Sigmoid colon (tissue), 7 donors: ENCODE results near the gene FABP1. TPM values are rescaled to one million over a fixed set of nuclear protein-coding genes. Genes with fewer than 3 reads are reported as not detected.
A peak's percentile ranks its signal among the peaks of the same experiment; 100 is the strongest.

Source experiments
- DNase-seq: peaks from one replicate; pipeline ENCODE4 v3.0.0-alpha.2; 2019
- H3K27ac ChIP-seq, 4 donors: fragments of 200-600 bp; sonication (generic); one replicate each; pipeline ENCODE4 v1.5.1; 2016 to 2019; ENCODE audit warnings: mild to moderate bottlenecking in 1 of 4
- H3K27me3 ChIP-seq, 3 donors: fragments of 200-600 bp; sonication (generic); one replicate each; pipeline ENCODE4 v1.5.1; 2019; ENCODE audit warnings: mild to moderate bottlenecking in 1 of 3
- H3K36me3 ChIP-seq, 4 donors: fragments of 200-600 bp; sonication (generic); one replicate each; pipeline ENCODE4 v1.5.1; 2016 to 2019
- H3K4me1 ChIP-seq, 4 donors: fragments of 200-600 bp; sonication (generic); one replicate each; pipeline ENCODE4 v1.5.1; 2017 to 2019
- H3K4me3 ChIP-seq, 4 donors: fragments of 200-600 bp; sonication (generic); one replicate each; pipeline ENCODE4 v1.5.1; 2017 to 2019; ENCODE audit warnings: mild to moderate bottlenecking in 2 of 4, moderate library complexity in 1 of 4
- H3K9me3 ChIP-seq, 4 donors: fragments of 200-600 bp in 3 of 4; sonication (generic) in 3 of 4; one replicate each; pipeline versions ENCODE4 v1.5.1 to v1.6.1; 2013 to 2019
- CTCF ChIP-seq, 4 experiments: fragments of 450-650 bp in 3 of 4; fragments of 200-600 bp in 1 of 4; IDR thresholded peaks; one replicate each; pipeline ENCODE4 v1.5.1; 2016 to 2019; ENCODE audit warnings: antibody characterized with exemption in 4 of 4, mild to moderate bottlenecking in 3 of 4, moderate library complexity in 2 of 4
- EP300 ChIP-seq, 4 donors: sonication (generic); formaldehyde crosslinking; IDR thresholded peaks; one replicate each; pipeline ENCODE4 v1.6.1; 2017; ENCODE audit warnings: antibody characterized with exemption in 4 of 4
- POLR2A ChIP-seq, 2 donors: fragments of 450-650 bp; IDR thresholded peaks; one replicate each; pipeline ENCODE4 v1.6.1; 2016; ENCODE audit warnings: antibody characterized with exemption in 2 of 2, mild to moderate bottlenecking in 2 of 2, moderate library complexity in 2 of 2
- POLR2AphosphoS5 ChIP-seq, 4 donors: sonication (generic); formaldehyde crosslinking; IDR thresholded peaks; one replicate each; pipeline ENCODE4 v1.6.1; 2017; ENCODE audit warnings: antibody characterized with exemption in 4 of 4
- WGBS, 2 donors: extraction: QIAGEN DNeasy Blood & Tissue Kit; methylation state at CpG; one replicate each; pipeline ENCODE4 v1.1.7; 2013; 5-methylcytosine and 5-hydroxymethylcytosine counted together
- intact Hi-C: fragments of 100-400 bp; cut with DNase I; formaldehyde crosslinking; loops from one replicate; pipeline ENCODE4 v1.15.1; 2023
- polyA plus RNA-seq, 3 donors: library from polyadenylated mRNA; stranded (reverse); fragments of 200-250 nt; gene quantifications; one replicate each; pipeline ENCODE4 v1.2.3, GENCODE V29; 2013
- total RNA-seq, 4 donors: library from RNA; depleted of rRNA; stranded (reverse); fragments of >200 nt; gene quantifications; one replicate each; pipeline ENCODE4 v1.1.0, GENCODE V29; 2016
- donor health status: healthy with polysubstance abuse.
- donor health status: Bipolar disorder and iron deficiency.
- donor health status: healthy.

Gene FABP1
- total and polyA plus RNA-seq, 7 donors, result 5.4 to 26,931 (median 7,940) TPM; not detected in 3

GRCh38 chr2:88171966-88172365, 44.1 kb upstream of the FABP1 start:
- peaks cover 0 to 17% (median 7%) of the 10 kb centered on the region in 4 donors for H3K4me1 ChIP-seq
- 96 to 98% methylated on average over 1 of the region's 1 CpG for WGBS, 2 donors
- peak overlapping the region in 2 of 4 donors; percentile 79 to 84 for H3K27ac ChIP-seq
- DNase-seq, result no peak
- no peaks in the 10 kb centered on the region for H3K9me3 ChIP-seq
- H3K4me3 ChIP-seq, result no peak overlapping the region
- H3K36me3 ChIP-seq, result peaks cover 0 to 15% (median 0%) of the 10 kb centered on the region in 4 donors
- no peaks in the 10 kb centered on the region for H3K27me3 ChIP-seq
- intact Hi-C loops, result no loop called here
- no peak for TF ChIP-seq POLR2AphosphoS5 (IDR thresholded peaks at IDR 0.05)
- TF ChIP-seq POLR2A (IDR thresholded peaks at IDR 0.05), result no peak

GRCh38 chr2:88170472-88170892, 42.6 kb upstream of the FABP1 start:
- intact Hi-C loops, result no loop called here
- DNase-seq, result peak; percentile 67
- peak overlapping the region; percentile 63 to 86 (median 82) for H3K27ac ChIP-seq

GRCh38 chr2:88168386-88168785, 40.5 kb upstream of the FABP1 start:
- Histone ChIP-seq H3K4me3 (no peak overlapping the region), H3K4me1 (peaks cover 0 to 43% (median 18%) of the 10 kb centered on the region in 4 donors), H3K27ac (peak overlapping the region in 3 of 4 donors; percentile 79 to 86 (median 84)), H3K9me3 (no peaks in the 10 kb centered on the region), H3K27me3 (no peaks in the 10 kb centered on the region), H3K36me3 (no peaks in the 10 kb centered on the region)
- 84 to 89% methylated on average over 7 of the region's 7 CpGs for WGBS, 2 donors
- intact Hi-C loops, result loop anchor here (5.0 to 10.0 kb wide), 2 partner anchors 519 to 674 kb away; no protein-coding TSS in a partner anchor
- DNase-seq, result no peak
- TF ChIP-seq CTCF (IDR thresholded peaks at IDR 0.05) (no peak), POLR2A (IDR thresholded peaks at IDR 0.05) (no peak), EP300 (IDR thresholded peaks at IDR 0.05) (no peak), POLR2AphosphoS5 (IDR thresholded peaks at IDR 0.05) (no peak)

More at GRCh38 chr2:88170472-88170892, 42.6 kb upstream of the FABP1 start:
- TF ChIP-seq EP300 (IDR thresholded peaks at IDR 0.05), result no peak
- no peak for TF ChIP-seq POLR2A (IDR thresholded peaks at IDR 0.05)
- no peak for TF ChIP-seq CTCF (IDR thresholded peaks at IDR 0.05)
- no peak for TF ChIP-seq POLR2AphosphoS5 (IDR thresholded peaks at IDR 0.05)
- WGBS, 2 donors, result 4 to 13% methylated on average over 37 of the region's 37 CpGs
- H3K4me3 ChIP-seq, result peak overlapping the region; percentile 53 to 67 (median 58)
- H3K36me3 ChIP-seq, result peaks cover 0 to 10% (median 0%) of the 10 kb centered on the region in 4 donors
- H3K27me3 ChIP-seq, result no peaks in the 10 kb centered on the region
- peaks cover 0 to 32% (median 13%) of the 10 kb centered on the region in 4 donors for H3K4me1 ChIP-seq
- H3K9me3 ChIP-seq, result no peaks in the 10 kb centered on the region

- intact Hi-C loops, result loop anchor here (5.0 to 10.0 kb wide), 2 partner anchors 520 to 673 kb away; no protein-coding TSS in a partner anchor
- Histone ChIP-seq H3K4me3 (no peak overlapping the region), H3K27me3 (no peaks in the 10 kb centered on the region), H3K9me3 (no peaks in the 10 kb centered on the region), H3K4me1 (peaks cover 0 to 43% (median 18%) of the 10 kb centered on the region in 4 donors), H3K27ac (peak overlapping the region in 3 of 4 donors; percentile 79 to 86 (median 84)), H3K36me3 (no peaks in the 10 kb centered on the region)
- TF ChIP-seq EP300 (IDR thresholded peaks at IDR 0.05) (no peak), CTCF (IDR thresholded peaks at IDR 0.05) (no peak), POLR2AphosphoS5 (IDR thresholded peaks at IDR 0.05) (no peak), POLR2A (IDR thresholded peaks at IDR 0.05) (no peak)
- no peak for DNase-seq
- WGBS, 2 donors, result 93 to 94% methylated on average over 2 of the region's 2 CpGs
Observed at GRCh38 chr2:88167740-88168139, 39.9 kb upstream of the FABP1 start.

- WGBS, 2 donors, result 0 to 48% methylated on average over 1 of the region's 1 CpG
- no peak overlapping the region for H3K4me3 ChIP-seq
- peaks cover 0 to 36% (median 14%) of the 10 kb centered on the region in 4 donors for H3K4me1 ChIP-seq
- no peak for DNase-seq
- H3K36me3 ChIP-seq, result no peaks in the 10 kb centered on the region
- intact Hi-C loops, result loop anchor here (5.0 to 10.0 kb wide), 2 partner anchors 522 to 671 kb away; no protein-coding TSS in a partner anchor
- H3K27me3 ChIP-seq, result no peaks in the 10 kb centered on the region
- H3K27ac ChIP-seq, result peak overlapping the region; percentile 62 to 86 (median 82)
- TF ChIP-seq POLR2A (IDR thresholded peaks at IDR 0.05) (no peak), POLR2AphosphoS5 (IDR thresholded peaks at IDR 0.05) (peak in 2 of 4 donors; percentile 38 to 42), EP300 (IDR thresholded peaks at IDR 0.05) (peak in 2 of 4 donors; percentile 25 to 62), CTCF (IDR thresholded peaks at IDR 0.05) (no peak)
- H3K9me3 ChIP-seq, result no peaks in the 10 kb centered on the region
Observed at GRCh38 chr2:88165332-88166003, 37.6 kb upstream of the FABP1 start.
